Vagina (tissue), 2 donors: ENCODE data around the gene KCTD15.

ENCODE experiments used
- POLR2AphosphoS5 ChIP-seq, 2 donors: sonication (generic); formaldehyde crosslinking; IDR thresholded peaks; one replicate each; pipeline ENCODE4 v1.9.0; 2017; ENCODE audit warnings: antibody characterized with exemption in 2 of 2, mild to moderate bottlenecking in 2 of 2, low read depth in 1 of 2; ENCODE audit not compliant: insufficient read depth in 1 of 2
- TF ChIP-seq, protein P1 (sequence below), 3 experiments: fragments of 450-650 bp in 2 of 3; fragments of 200-600 bp in 1 of 3; sonication (generic) in 1 of 3; IDR thresholded peaks; one replicate each; pipeline ENCODE4 v1.5.1; 2017 to 2019; ENCODE audit warnings: antibody characterized with exemption in 3 of 3, mild to moderate bottlenecking in 2 of 3, moderate library complexity in 2 of 3

DNA sequence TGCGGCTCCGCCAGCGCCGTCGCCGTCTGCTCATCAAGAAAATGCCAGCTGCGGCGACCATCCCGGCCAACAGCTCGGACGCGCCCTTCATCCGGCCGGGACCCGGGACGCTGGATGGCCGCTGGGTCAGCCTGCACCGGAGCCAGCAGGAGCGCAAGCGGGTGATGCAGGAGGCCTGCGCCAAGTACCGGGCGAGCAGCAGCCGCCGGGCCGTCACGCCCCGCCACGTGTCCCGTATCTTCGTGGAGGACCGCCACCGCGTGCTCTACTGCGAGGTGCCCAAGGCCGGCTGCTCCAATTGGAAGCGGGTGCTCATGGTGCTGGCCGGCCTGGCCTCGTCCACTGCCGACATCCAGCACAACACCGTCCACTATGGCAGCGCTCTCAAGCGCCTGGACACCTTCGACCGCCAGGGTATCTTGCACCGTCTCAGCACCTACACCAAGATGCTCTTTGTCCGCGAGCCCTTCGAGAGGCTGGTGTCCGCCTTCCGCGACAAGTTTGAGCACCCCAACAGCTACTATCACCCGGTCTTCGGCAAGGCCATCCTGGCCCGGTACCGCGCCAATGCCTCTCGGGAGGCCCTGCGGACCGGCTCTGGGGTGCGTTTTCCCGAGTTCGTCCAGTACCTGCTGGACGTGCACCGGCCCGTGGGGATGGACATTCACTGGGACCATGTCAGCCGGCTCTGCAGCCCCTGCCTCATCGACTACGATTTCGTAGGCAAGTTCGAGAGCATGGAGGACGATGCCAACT is 24.4 kb upstream of the KCTD15 start:
- no peak for TF ChIP-seq POLR2AphosphoS5 (IDR thresholded peaks at IDR 0.05; ENCODE audit: insufficient read depth in 1 of 2, low read depth in 1 of 2)
- TF ChIP-seq, protein P1, sequence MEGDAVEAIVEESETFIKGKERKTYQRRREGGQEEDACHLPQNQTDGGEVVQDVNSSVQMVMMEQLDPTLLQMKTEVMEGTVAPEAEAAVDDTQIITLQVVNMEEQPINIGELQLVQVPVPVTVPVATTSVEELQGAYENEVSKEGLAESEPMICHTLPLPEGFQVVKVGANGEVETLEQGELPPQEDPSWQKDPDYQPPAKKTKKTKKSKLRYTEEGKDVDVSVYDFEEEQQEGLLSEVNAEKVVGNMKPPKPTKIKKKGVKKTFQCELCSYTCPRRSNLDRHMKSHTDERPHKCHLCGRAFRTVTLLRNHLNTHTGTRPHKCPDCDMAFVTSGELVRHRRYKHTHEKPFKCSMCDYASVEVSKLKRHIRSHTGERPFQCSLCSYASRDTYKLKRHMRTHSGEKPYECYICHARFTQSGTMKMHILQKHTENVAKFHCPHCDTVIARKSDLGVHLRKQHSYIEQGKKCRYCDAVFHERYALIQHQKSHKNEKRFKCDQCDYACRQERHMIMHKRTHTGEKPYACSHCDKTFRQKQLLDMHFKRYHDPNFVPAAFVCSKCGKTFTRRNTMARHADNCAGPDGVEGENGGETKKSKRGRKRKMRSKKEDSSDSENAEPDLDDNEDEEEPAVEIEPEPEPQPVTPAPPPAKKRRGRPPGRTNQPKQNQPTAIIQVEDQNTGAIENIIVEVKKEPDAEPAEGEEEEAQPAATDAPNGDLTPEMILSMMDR (IDR thresholded peaks at IDR 0.05) = no peak
